Glutamatergic neuron (in vitro differentiated cells): ENCODE measurements around the gene LRRC3. TPM values are rescaled to one million over a fixed set of nuclear protein-coding genes. Genes with fewer than 3 reads are reported as not detected.
A peak's percentile ranks its signal among the peaks of the same experiment; 100 is the strongest.

Experiments used
- DNase-seq: peaks from one replicate; pipeline ENCODE4 v3.0.0; 2022
- H3K27ac Mint-ChIP-seq: one replicate; pipeline ENCODE4 v1.8.0; 2020; ENCODE audit warnings: mild to moderate bottlenecking, mixed read lengths, inconsistent platforms; ENCODE audit not compliant: unreplicated experiment
- H3K27me3 Mint-ChIP-seq: one replicate; pipeline ENCODE4 v1.8.0; 2020; ENCODE audit warnings: mild to moderate bottlenecking, moderate library complexity, mixed read lengths, inconsistent platforms; ENCODE audit not compliant: unreplicated experiment
- H3K36me3 Mint-ChIP-seq: one replicate; pipeline ENCODE4 v1.8.0; 2020; ENCODE audit warnings: mild to moderate bottlenecking, mixed read lengths, inconsistent platforms; ENCODE audit not compliant: unreplicated experiment
- H3K4me1 Mint-ChIP-seq: one replicate; pipeline ENCODE4 v1.8.0; 2020; ENCODE audit warnings: mild to moderate bottlenecking, low read depth, mixed read lengths, inconsistent platforms; ENCODE audit not compliant: unreplicated experiment
- H3K4me3 Mint-ChIP-seq: one replicate; pipeline ENCODE4 v1.8.0; 2020; ENCODE audit warnings: mild to moderate bottlenecking, mixed read lengths, inconsistent platforms; ENCODE audit not compliant: unreplicated experiment
- H3K9me3 Mint-ChIP-seq: one replicate; pipeline ENCODE4 v1.8.0; 2020; ENCODE audit warnings: mild to moderate bottlenecking, moderate library complexity, mixed read lengths, inconsistent platforms; ENCODE audit not compliant: unreplicated experiment
- total RNA-seq: library from RNA; stranded (reverse); fragmentation: NEBNext Ultra II Directional; extraction: Animal tissue kit (Norgen Biotek cat#: 25700); gene quantifications from one replicate; pipeline ENCODE4 v1.2.1, GENCODE V29; 2021; ENCODE audit not compliant: unreplicated experiment
- TF ChIP-seq, protein P1 (sequence below): fragments of 200-600 bp; sonication (generic); IDR thresholded peaks from one replicate; pipeline ENCODE4 v1.5.0; 2021; ENCODE audit not compliant: partially characterized antibody, unreplicated experiment

The LRRC3 gene
- total RNA-seq, 1 donor from 2014 or later: 5.8 TPM

DNA sequence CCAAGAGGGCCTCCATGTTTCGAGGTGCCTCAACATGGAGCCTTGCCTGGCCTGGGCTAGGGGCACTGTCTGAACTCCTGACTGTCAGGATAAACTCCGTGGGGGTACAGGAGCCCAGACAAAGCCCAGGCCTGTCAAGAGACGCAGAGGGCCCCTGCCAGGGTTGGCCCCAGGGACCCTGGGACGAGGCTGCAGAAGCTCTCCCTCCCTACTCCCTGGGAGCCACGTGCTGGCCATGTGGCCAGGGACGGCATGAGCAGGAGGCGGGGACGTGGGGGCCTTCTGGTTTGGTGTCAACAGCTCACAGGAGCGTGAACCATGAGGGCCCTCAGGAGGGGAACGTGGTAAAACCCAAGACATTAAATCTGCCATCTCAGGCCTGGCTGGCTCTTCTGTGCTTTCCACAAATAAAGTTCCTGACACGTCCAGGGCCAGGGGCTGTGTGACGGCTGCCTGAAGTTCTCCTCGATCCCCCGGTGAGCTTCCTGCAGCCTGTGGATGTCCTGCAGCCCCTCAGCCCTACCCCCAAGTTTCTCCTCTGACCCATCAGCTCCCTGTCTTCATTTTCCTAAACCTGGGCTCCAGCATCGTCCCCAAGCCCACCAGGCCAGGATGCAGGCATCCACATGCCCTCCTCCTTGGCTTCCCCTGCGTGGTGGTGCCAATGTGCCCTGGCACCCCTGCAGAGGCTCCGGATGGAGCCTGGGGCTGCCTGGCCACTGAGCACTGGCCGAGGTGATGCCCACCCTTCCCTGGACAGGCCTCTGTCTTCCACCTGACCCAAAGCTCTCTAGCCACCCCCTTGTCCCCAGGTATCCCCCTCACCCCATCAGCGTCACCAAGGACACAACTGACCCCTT, 12.8 kb upstream of the LRRC3 start:
- Mint-ChIP-seq H3K4me3 (no peak overlapping the region), H3K9me3 (peaks cover 4% of the 10 kb centered on the region), H3K4me1 (no peaks in the 10 kb centered on the region), H3K27me3 (peaks cover 3% of the 10 kb centered on the region), H3K27ac (no peak overlapping the region), H3K36me3 (no peaks in the 10 kb centered on the region)
- TF ChIP-seq, protein P1, sequence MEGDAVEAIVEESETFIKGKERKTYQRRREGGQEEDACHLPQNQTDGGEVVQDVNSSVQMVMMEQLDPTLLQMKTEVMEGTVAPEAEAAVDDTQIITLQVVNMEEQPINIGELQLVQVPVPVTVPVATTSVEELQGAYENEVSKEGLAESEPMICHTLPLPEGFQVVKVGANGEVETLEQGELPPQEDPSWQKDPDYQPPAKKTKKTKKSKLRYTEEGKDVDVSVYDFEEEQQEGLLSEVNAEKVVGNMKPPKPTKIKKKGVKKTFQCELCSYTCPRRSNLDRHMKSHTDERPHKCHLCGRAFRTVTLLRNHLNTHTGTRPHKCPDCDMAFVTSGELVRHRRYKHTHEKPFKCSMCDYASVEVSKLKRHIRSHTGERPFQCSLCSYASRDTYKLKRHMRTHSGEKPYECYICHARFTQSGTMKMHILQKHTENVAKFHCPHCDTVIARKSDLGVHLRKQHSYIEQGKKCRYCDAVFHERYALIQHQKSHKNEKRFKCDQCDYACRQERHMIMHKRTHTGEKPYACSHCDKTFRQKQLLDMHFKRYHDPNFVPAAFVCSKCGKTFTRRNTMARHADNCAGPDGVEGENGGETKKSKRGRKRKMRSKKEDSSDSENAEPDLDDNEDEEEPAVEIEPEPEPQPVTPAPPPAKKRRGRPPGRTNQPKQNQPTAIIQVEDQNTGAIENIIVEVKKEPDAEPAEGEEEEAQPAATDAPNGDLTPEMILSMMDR: no peak
- no peak for DNase-seq

DNA sequence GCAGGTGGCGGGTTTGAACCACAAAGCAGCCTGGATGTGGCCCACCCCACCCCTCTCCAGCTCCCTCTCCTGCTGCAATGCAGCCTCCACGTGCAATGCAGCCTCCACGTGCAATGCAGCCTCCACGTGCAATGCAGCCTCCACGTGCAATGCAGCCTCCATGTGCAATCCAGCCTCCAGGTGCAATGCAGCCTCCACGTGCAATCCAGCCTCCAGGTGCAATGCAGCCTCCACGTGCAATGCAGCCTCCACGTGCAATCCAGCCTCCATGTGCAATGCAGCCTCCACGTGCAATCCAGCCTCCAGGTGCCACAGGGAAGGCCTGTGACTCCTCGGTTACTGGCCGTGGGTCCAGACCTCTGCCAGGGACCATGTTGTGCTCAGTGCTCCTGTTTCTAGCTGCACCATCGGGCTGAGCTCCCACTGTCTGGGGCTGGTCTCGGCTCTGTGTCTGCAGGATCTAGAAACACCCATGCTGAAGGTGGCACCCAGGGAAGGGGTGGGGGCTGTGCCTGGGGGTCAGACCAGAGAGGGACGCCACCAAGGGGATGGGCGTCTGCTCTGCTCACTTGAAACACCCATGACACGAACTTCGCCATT, 11.9 kb upstream of the LRRC3 start:
- Mint-ChIP-seq H3K4me3 (no peak overlapping the region), H3K9me3 (peaks cover 4% of the 10 kb centered on the region), H3K4me1 (no peaks in the 10 kb centered on the region), H3K27ac (no peak overlapping the region), H3K36me3 (no peaks in the 10 kb centered on the region), H3K27me3 (peaks cover 3% of the 10 kb centered on the region)
- DNase-seq: peak; percentile 7
- TF ChIP-seq, protein P1: no peak

DNA sequence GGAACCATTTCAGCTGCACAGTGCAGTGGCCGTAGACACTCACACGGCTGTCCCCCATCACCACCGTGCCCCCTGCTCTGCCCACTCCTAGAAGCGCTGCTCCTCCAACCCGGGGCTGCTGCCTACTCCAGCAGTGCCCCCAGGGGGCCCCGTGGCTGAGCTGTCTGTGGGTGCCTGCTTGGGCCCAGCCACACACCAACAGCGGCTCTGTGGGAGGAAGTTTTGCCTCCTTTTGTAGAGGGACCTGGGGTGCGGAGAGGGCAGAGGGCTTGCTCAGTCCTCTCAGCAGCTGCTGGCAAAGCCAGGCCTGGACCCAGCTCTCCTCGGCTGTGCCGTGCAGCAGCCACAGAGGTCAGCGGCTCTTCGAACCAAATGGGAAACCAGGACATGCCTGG, 11.4 kb upstream of the LRRC3 start:
- no peak for DNase-seq
- Mint-ChIP-seq H3K27me3 (peaks cover 3% of the 10 kb centered on the region), H3K9me3 (peaks cover 4% of the 10 kb centered on the region), H3K27ac (no peak overlapping the region), H3K4me1 (no peaks in the 10 kb centered on the region), H3K4me3 (no peak overlapping the region), H3K36me3 (no peaks in the 10 kb centered on the region)
- TF ChIP-seq, protein P1: no peak

DNA sequence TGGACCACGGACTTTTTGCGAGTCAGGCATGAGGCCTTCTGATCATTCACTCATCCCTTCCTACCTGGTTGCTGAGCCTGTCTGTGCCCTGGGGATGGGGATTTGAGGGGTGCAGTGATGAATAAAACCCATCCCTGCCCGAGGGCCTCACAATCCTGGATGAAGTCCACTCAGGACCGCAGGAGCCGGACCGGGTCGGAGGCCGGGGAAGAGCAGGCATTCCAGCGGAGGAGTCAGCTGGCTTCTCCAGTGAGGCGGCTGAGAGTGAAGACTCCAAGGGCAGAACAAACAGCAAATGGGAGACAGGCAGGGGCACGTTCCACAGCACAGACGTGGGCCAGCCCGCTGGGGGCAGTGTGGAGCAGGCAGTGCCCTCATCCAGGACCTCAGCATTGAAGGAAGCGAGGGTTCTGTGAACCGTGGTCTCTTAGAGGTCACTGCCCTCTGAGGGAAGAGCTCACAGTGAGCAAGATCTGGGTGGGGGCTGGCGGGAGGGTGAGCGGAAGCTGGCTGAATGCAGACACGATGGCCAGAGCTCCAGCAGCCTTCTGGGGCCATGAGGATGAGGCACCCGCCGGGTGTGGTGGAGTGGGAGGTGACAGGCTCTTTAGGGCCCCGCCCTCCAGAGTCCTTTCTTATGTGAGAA, 10.9 kb upstream of the LRRC3 start:
- Mint-ChIP-seq H3K4me3 (no peak overlapping the region), H3K27me3 (peaks cover 3% of the 10 kb centered on the region), H3K36me3 (no peaks in the 10 kb centered on the region), H3K4me1 (no peaks in the 10 kb centered on the region), H3K9me3 (peaks cover 4% of the 10 kb centered on the region), H3K27ac (no peak overlapping the region)
- TF ChIP-seq, protein P1: no peak
- DNase-seq: no peak
